PC-9 (cell line): ENCODE results near the gene RNF146. TPM values are rescaled to one million over a fixed set of nuclear protein-coding genes. Genes with fewer than 3 reads are reported as not detected.

ENCODE experiments used
- BruUV-seq: library from RNA; stranded (reverse); fragments of 400-500 nt; replicated peaks from 2 replicates; lab custom pipeline; 2021; lab: Mats Ljungman, UMichigan
- CTCF ChIA-PET: fragments of 300-600 bp; sonication (Branson Sonifier 250); formaldehyde crosslinking; loops from one replicate; lab custom pipeline; 2022; ENCODE audit warnings: antibody characterized with exemption; lab: Charles Lee
- POLR2A ChIA-PET: fragments of 300-600 bp; sonication (Branson Sonifier 250); formaldehyde crosslinking; loops from one replicate; lab custom pipeline; 2022; ENCODE audit warnings: antibody characterized with exemption; ENCODE audit not compliant: unreplicated experiment; lab: Charles Lee
- DNase-seq, 2 experiments: peaks; one replicate each; pipeline versions ENCODE4 v3.0.0 to v3.0.0-alpha.2; 2015 to 2022; ENCODE audit warnings: mixed read lengths in 1 of 2
- H2AFZ ChIP-seq: fragments of 200-600 bp; sonication (generic); 2 replicates; pipeline ENCODE4 v1.8.1; 2017; ENCODE audit warnings: antibody characterized with exemption
- H3F3A ChIP-seq: fragments of 200-600 bp; sonication (generic); 2 replicates; pipeline ENCODE4 v1.8.1; 2017; ENCODE audit warnings: antibody characterized with exemption, mild to moderate bottlenecking, low read depth; ENCODE audit not compliant: insufficient read depth
- H3K27ac ChIP-seq: fragments of 200-600 bp; sonication (generic); 2 replicates; pipeline ENCODE4 v1.6.1; 2016; ENCODE audit warnings: mixed run types
- H3K27me3 ChIP-seq: fragments of 200-600 bp; sonication (generic); 2 replicates; pipeline ENCODE4 v1.6.1; 2016; ENCODE audit warnings: low read depth, mixed run types; ENCODE audit not compliant: insufficient read depth
- H3K36me3 ChIP-seq: fragments of 200-600 bp; sonication (generic); 2 replicates; pipeline ENCODE4 v1.6.1; 2016; ENCODE audit warnings: low read depth, mixed run types
- H3K4me1 ChIP-seq: fragments of 200-600 bp; sonication (generic); replicated peaks from 2 replicates; pipeline ENCODE4 v1.6.1; 2016; ENCODE audit warnings: mixed run types; ENCODE audit not compliant: insufficient read depth
- H3K4me2 ChIP-seq: fragments of 200-600 bp; sonication (generic); 2 replicates; pipeline ENCODE4 v1.6.1; 2017; ENCODE audit warnings: mixed run types
- H3K4me3 ChIP-seq: fragments of 200-600 bp; sonication (generic); 2 replicates; pipeline ENCODE4 v1.6.1; 2016; ENCODE audit warnings: mixed run types
- H3K79me2 ChIP-seq: fragments of 200-600 bp; sonication (generic); 2 replicates; pipeline ENCODE4 v1.6.1; 2017; ENCODE audit warnings: low read depth, mixed run types
- H3K9me2 ChIP-seq: fragments of 200-600 bp; sonication (generic); 2 replicates; pipeline ENCODE4 v1.8.1; 2017; ENCODE audit warnings: mild to moderate bottlenecking; ENCODE audit not compliant: insufficient read depth
- H3K9me3 ChIP-seq: fragments of 200-600 bp; sonication (generic); 2 replicates; pipeline ENCODE4 v1.8.1; 2016; ENCODE audit warnings: low read depth; ENCODE audit not compliant: insufficient read depth
- H4K20me1 ChIP-seq: fragments of 200-600 bp; sonication (generic); 2 replicates; pipeline ENCODE4 v1.8.1; 2017; ENCODE audit not compliant: insufficient read depth
- EZH2 ChIP-seq: fragments of 200-600 bp; sonication (generic); IDR thresholded peaks from 2 replicates; pipeline ENCODE4 v1.8.0; 2017; ENCODE audit warnings: antibody characterized with exemption, low read depth
- intact Hi-C: fragments of 100-400 bp; cut with micrococcal nuclease; formaldehyde crosslinking; loops from one replicate; pipeline ENCODE4 v1.10.0; 2022; ENCODE audit not compliant: unreplicated experiment
- total RNA-seq: library from RNA; stranded (reverse); gene quantifications from 2 replicates; pipeline ENCODE4 v1.2.3, GENCODE V29; 2021
- TF ChIP-seq, protein P1 (sequence below): fragments of 200-600 bp; sonication (generic); conservative IDR thresholded peaks from 2 replicates; pipeline ENCODE4 v1.6.1; 2017; ENCODE audit warnings: mixed run types, antibody characterized with exemption, mild to moderate bottlenecking, moderate library complexity

The RNF146 gene
- total RNA-seq, 1 experiment from 2014 or later, result 28.6 TPM

DNA sequence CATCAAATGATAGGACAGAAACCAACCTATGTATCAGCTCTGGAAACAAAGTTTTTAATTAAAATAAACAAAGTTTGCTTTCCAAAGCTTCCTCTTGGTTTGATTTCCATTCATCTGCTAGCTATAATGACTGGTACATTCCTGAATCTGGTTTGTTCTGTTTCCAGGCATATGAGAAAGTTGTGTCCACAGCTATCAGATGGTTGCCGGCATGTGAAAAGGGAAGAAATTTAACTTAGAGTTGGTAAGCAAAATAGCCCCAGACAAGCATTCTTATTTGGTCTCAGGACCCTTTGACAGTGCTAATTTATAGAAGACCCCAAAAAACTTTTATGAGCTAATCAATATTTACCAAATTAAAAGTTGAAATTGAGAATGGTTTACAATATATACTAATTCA is 3.8 kb upstream of the RNF146 start:
- Histone ChIP-seq H2AFZ (no peak overlapping the region), H3K4me1 (peaks cover 6% of the 10 kb centered on the region; the same call in 1 of the 2 replicates), H3K27ac (no peak overlapping the region), H3K9me3 (no peaks in the 10 kb centered on the region), H3K4me2 (no peak overlapping the region), H3K9me2 (no peaks in the 10 kb centered on the region), H3K27me3 (no peaks in the 10 kb centered on the region), H3K4me3 (no peak overlapping the region), H3K36me3 (no peaks in the 10 kb centered on the region), H4K20me1 (no peaks in the 10 kb centered on the region), H3F3A (peaks cover 7% of the 10 kb centered on the region; the same call in 1 of the 2 replicates), H3K79me2 (peaks cover 11% of the 10 kb centered on the region)
- no TSS peak for BruUV-seq
- intact Hi-C loops, result loop anchor here (10.0 kb wide), 1 partner anchor 1478 kb away; no protein-coding TSS in a partner anchor
- TF ChIP-seq EZH2, result no peak
- TF ChIP-seq, protein P1, sequence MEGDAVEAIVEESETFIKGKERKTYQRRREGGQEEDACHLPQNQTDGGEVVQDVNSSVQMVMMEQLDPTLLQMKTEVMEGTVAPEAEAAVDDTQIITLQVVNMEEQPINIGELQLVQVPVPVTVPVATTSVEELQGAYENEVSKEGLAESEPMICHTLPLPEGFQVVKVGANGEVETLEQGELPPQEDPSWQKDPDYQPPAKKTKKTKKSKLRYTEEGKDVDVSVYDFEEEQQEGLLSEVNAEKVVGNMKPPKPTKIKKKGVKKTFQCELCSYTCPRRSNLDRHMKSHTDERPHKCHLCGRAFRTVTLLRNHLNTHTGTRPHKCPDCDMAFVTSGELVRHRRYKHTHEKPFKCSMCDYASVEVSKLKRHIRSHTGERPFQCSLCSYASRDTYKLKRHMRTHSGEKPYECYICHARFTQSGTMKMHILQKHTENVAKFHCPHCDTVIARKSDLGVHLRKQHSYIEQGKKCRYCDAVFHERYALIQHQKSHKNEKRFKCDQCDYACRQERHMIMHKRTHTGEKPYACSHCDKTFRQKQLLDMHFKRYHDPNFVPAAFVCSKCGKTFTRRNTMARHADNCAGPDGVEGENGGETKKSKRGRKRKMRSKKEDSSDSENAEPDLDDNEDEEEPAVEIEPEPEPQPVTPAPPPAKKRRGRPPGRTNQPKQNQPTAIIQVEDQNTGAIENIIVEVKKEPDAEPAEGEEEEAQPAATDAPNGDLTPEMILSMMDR, result no peak
- ChIA-PET CTCF (no interaction called here), POLR2A (no interaction called here)
- DNase-seq, result no peak

DNA sequence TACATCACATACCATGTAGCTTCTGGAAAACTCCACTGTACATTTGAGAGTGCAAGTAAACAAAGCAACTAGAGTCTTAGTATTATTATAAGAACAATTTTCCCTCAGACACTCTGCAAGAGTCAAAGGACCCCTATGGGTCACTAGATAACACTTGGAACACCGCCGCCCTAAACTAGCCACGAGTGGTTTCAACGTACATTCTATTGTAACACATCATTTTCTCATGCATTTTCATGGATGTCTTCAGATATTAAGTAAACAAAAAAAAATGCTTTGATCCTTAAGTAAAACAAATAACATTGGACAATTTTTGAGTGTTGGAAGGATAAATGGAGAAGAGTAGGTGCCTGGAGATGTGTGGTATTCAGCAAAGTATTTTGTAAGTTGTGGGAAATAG is 3.2 kb upstream of the RNF146 start:
- no peak for DNase-seq
- TF ChIP-seq EZH2, result no peak
- TF ChIP-seq, protein P1, result no peak
- no peaks in the 10 kb centered on the region for H3K9me3 ChIP-seq
- peaks cover 17% of the 10 kb centered on the region for H3K79me2 ChIP-seq
- H3K4me2 ChIP-seq, result no peak overlapping the region
- no peaks in the 10 kb centered on the region for H3K9me2 ChIP-seq
- no peak overlapping the region for H3K27ac ChIP-seq
- H3K27me3 ChIP-seq, result no peaks in the 10 kb centered on the region
- no peak overlapping the region for H3K4me3 ChIP-seq
- H2AFZ ChIP-seq, result no peak overlapping the region
- peaks cover 9% of the 10 kb centered on the region for H3K4me1 ChIP-seq
- ChIA-PET POLR2A (no interaction called here), CTCF (no interaction called here)
- no TSS peak for BruUV-seq
- H4K20me1 ChIP-seq, result 0 out of 2 replicates have a peak, but pooled peaks cover 3% of the 10 kb centered on the region
- peaks cover 7% of the 10 kb centered on the region; the same call in 1 of the 2 replicates for H3F3A ChIP-seq
- intact Hi-C loops, result loop anchor here (10.0 kb wide), 1 partner anchor 1479 kb away; no protein-coding TSS in a partner anchor
- H3K36me3 ChIP-seq, result no peaks in the 10 kb centered on the region

DNA sequence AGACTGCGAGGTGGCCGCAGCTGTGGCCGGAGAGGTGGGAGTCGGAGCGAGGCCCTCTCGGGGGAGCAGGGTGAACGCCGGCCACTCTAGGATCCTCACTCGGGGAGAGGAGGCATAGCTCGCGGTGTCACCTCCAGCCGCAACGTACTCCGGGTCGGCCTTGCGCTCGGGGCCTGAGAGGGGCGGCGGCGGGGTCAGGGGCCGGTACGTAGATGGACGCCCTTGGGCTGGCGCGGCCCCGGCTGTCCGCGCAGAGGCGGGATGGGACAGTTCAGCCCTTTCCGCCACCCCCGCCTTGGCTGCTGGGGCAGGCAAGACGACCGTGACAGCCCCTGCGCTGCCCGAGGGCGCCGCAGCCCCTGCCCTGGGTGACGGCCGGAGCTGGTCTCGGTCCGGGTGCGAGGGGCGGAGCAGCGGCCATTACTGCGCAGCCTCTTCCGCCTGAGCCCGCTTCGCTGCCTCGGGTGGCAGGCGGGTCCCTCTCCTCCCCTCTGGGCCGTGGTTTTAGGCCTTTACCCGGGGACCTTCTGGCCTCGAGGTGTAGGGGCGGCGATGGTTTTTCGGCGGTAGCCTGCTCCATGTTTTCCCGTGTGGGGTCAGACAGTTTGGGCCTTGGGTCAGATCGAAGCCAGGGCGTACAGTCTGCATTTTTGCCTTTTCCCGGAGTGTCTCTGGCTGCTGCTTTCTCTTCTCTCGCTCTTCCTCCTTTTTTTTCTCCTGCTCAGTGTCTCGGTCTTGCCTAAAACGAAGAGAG is 405 bp downstream of the RNF146 start:
- Histone ChIP-seq H2AFZ (peak overlapping the region; percentile 91), H4K20me1 (peaks cover 10% of the 10 kb centered on the region), H3K4me1 (peaks cover 30% of the 10 kb centered on the region), H3K36me3 (peaks cover 12% of the 10 kb centered on the region; the same call in 1 of the 2 replicates), H3F3A (peaks cover 7% of the 10 kb centered on the region; the same call in 1 of the 2 replicates), H3K79me2 (peaks cover 53% of the 10 kb centered on the region), H3K4me3 (peak overlapping the region; percentile 65), H3K27me3 (no peaks in the 10 kb centered on the region), H3K9me3 (no peaks in the 10 kb centered on the region), H3K27ac (peak overlapping the region; percentile 85), H3K4me2 (peak overlapping the region; percentile 92), H3K9me2 (no peaks in the 10 kb centered on the region)
- POLR2A ChIA-PET, result interaction anchor here (0.6 to 0.7 kb wide), 2 partner anchors 1272 to 1395 kb away, joined by 3 to 5 read pairs; no protein-coding TSS in a partner anchor
- intact Hi-C loops, result loop anchor here (1.0 to 10.0 kb wide), 2 partner anchors 76 to 1482 kb away; partner anchors contain the start of gene ECHDC1
- CTCF ChIA-PET, result interaction anchor here (0.6 to 1.3 kb wide), 8 partner anchors 18 to 1281 kb away, joined by 3 to 10 read pairs (median 6); no protein-coding TSS in a partner anchor
- peak in 1 of 2 experiments; percentile 49 for DNase-seq
- TF ChIP-seq, protein P1, result no peak
- no peak for TF ChIP-seq EZH2
- BruUV-seq, result no TSS peak
